HepG2 (cell line): Measurements from ENCODE around the gene SLC12A9. TPM values are rescaled to one million over a fixed set of nuclear protein-coding genes. Genes with fewer than 3 reads are reported as not detected.

Source experiments
- BRCA1 ChIP-seq: sonication (generic); formaldehyde crosslinking; IDR thresholded peaks from 2 replicates; pipeline ENCODE4 v1.4.0; 2020; ENCODE audit warnings: missing genetic modification reagents
- HNRNPH1 ChIP-seq: fragments of 200-400 bp; formaldehyde crosslinking; optimal IDR thresholded peaks from 2 replicates; pipeline ENCODE3; 2017; ENCODE audit warnings: mild to moderate bottlenecking, low read depth, low read length
- HOXD1 ChIP-seq: sonication (generic); formaldehyde crosslinking; IDR thresholded peaks from 2 replicates; pipeline ENCODE4 v1.5.0; 2020; ENCODE audit warnings: missing genetic modification reagents
- KDM5B ChIP-seq: sonication (generic); formaldehyde crosslinking; IDR thresholded peaks from 2 replicates; pipeline ENCODE4 v1.4.0; 2020; ENCODE audit warnings: missing genetic modification reagents, mild to moderate bottlenecking, borderline replicate concordance
- MIER3 ChIP-seq: IDR thresholded peaks from 2 replicates; pipeline ENCODE4 v1.6.1; 2016; ENCODE audit warnings: missing compliant biosample characterization, borderline replicate concordance
- PHF20 ChIP-seq: sonication (generic); formaldehyde crosslinking; IDR thresholded peaks from 2 replicates; pipeline ENCODE4 v1.5.0; 2020; ENCODE audit warnings: mild to moderate bottlenecking, missing genetic modification reagents
- REPIN1 ChIP-seq: sonication (generic); formaldehyde crosslinking; IDR thresholded peaks from 2 replicates; pipeline ENCODE4 v1.8.0; 2022; ENCODE audit warnings: missing genetic modification reagents, low read depth, mild to moderate bottlenecking, borderline replicate concordance
- SUZ12 ChIP-seq: fragments of 150-350 bp; IDR thresholded peaks from 2 replicates; pipeline ENCODE4 v1.6.1; 2014; ENCODE audit warnings: low read depth, low read length
- YEATS2 ChIP-seq: sonication (generic); formaldehyde crosslinking; IDR thresholded peaks from 2 replicates; pipeline ENCODE4 v1.4.0; 2020; ENCODE audit warnings: missing genetic modification reagents, borderline replicate concordance
- ZNF468 ChIP-seq: sonication (generic); formaldehyde crosslinking; IDR thresholded peaks from 2 replicates; pipeline ENCODE4 v1.8.0; 2022; ENCODE audit warnings: mild to moderate bottlenecking, moderate library complexity, missing genetic modification reagents
- ZNF570 ChIP-seq: sonication (generic); formaldehyde crosslinking; IDR thresholded peaks from 2 replicates; pipeline ENCODE4 v1.4.0; 2020; ENCODE audit warnings: mild to moderate bottlenecking, missing genetic modification reagents, borderline replicate concordance
- ZNF572 ChIP-seq: sonication (generic); formaldehyde crosslinking; IDR thresholded peaks from 2 replicates; pipeline ENCODE4 v1.5.1; 2020; ENCODE audit warnings: mild to moderate bottlenecking, missing genetic modification reagents
- ZNF598 ChIP-seq: sonication (generic); formaldehyde crosslinking; IDR thresholded peaks from 2 replicates; pipeline ENCODE4 v1.5.1; 2020; ENCODE audit warnings: mild to moderate bottlenecking, missing genetic modification reagents, borderline replicate concordance
- ZNF615 ChIP-seq: sonication (generic); formaldehyde crosslinking; IDR thresholded peaks from 2 replicates; pipeline ENCODE4 v1.5.0; 2020; ENCODE audit warnings: mild to moderate bottlenecking, missing genetic modification reagents, borderline replicate concordance
- ZSCAN21 ChIP-seq: sonication (generic); formaldehyde crosslinking; IDR thresholded peaks from 2 replicates; pipeline ENCODE4 v1.8.0; 2022; ENCODE audit warnings: mild to moderate bottlenecking, missing genetic modification reagents, moderate library complexity, borderline replicate concordance
- polyA plus RNA-seq, 8 experiments: library from polyadenylated mRNA; depleted of rRNA in 3 of 8; stranded (reverse) in 7 of 8; unstranded in 1 of 8; fragments of >200 nt; fragmentation: Illumina TruSeq in 4 of 8; extraction: Trizol in 4 of 8; gene quantifications; 2 replicates each; pipeline versions ENCODE4 v1.2.1 to v1.2.3, GENCODE V29; 2011 to 2016; ENCODE audit warnings: low read depth in 4 of 8, missing spikeins in 1 of 8, mixed read lengths in 1 of 8; ENCODE audit not compliant: insufficient read depth in 1 of 8
- total RNA-seq, 5 experiments: library from RNA; depleted of rRNA; stranded (reverse); fragments of >200 nt; fragmentation: Illumina TruSeq; extraction: Trizol; gene quantifications; 2 replicates each; pipeline ENCODE4 v1.2.3, GENCODE V29; 2016; ENCODE audit warnings: low read depth in 1 of 5
- TF ChIP-seq, protein P1 (sequence below): sonication (generic); formaldehyde crosslinking; IDR thresholded peaks from 2 replicates; pipeline ENCODE4 v1.8.0; 2022; ENCODE audit warnings: mild to moderate bottlenecking, missing genetic modification reagents, borderline replicate concordance
- TF ChIP-seq, protein P2 (sequence below): sonication (generic); formaldehyde crosslinking; IDR thresholded peaks from 2 replicates; pipeline ENCODE4 v1.4.0; 2020; ENCODE audit warnings: missing genetic modification reagents
- TF ChIP-seq, protein P3 (sequence below): sonication (generic); formaldehyde crosslinking; IDR thresholded peaks from 2 replicates; pipeline ENCODE4 v1.8.1; 2023; ENCODE audit warnings: mild to moderate bottlenecking, moderate library complexity, missing genetic modification reagents
- TF ChIP-seq, protein P4 (sequence below): sonication (generic); formaldehyde crosslinking; IDR thresholded peaks from 2 replicates; pipeline ENCODE4 v1.4.0; 2020; ENCODE audit warnings: low read depth, missing genetic modification reagents
- TF ChIP-seq, protein P5 (sequence below): IDR thresholded peaks from 2 replicates; pipeline ENCODE4 v1.6.1; 2016; ENCODE audit warnings: mild to moderate bottlenecking, missing biosample characterization, missing genetic modification reagents

Gene SLC12A9
- total and polyA plus RNA-seq, 2 of the 13 experiments (the other 11 are each of a cell fraction or from before 2014, with no cell fraction given): 8.7 to 16.6 TPM

DNA sequence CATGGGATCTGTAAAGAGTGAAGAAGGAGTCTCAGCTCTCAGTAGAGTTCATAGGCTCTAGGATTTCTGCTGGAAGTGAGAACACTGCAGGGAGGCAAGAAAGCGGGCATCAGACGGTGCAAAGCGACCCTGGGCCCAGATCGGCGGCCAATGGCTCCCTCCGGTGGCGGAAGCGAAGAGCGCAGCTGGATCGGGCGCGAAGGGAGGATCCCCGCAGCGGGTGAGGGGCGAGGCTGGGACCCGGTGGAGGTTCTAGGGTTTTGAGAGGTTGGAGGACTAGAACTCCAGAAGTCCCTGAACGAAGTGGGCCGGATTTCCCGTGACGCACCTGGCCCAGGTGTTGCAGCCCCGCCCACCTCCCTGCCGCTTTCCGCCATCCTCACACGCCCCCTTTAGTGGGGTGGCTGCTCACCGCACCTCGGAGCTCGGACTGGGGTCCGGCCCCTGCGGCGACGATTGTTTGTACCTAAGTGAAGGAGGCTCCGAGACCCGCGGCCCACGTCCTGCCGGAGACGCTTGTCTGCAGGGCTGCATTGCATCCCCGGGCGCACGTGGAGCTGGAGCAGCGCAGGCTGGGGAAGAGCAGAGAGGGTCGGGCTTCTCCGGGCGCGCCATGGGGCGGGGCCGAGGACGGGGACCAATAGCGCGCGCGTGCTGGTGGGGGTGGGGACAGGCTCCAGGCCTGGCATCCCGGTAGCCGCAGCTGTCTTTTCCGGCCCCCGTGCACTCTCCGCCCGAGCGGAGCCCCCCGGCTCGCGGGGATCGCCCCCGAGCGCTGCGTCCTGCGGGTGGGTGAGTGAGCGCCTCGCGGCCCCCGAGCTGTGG, at the start of gene SLC12A9 (continued):
- TF ChIP-seq ZNF615: no peak
- TF ChIP-seq PHF20 (CRISPR knock-in tag): peak; percentile 66
- TF ChIP-seq HOXD1 (CRISPR knock-in tag): no peak; the same call in 1 of the 2 replicates
- TF ChIP-seq SUZ12: no peak
- TF ChIP-seq, protein P1, sequence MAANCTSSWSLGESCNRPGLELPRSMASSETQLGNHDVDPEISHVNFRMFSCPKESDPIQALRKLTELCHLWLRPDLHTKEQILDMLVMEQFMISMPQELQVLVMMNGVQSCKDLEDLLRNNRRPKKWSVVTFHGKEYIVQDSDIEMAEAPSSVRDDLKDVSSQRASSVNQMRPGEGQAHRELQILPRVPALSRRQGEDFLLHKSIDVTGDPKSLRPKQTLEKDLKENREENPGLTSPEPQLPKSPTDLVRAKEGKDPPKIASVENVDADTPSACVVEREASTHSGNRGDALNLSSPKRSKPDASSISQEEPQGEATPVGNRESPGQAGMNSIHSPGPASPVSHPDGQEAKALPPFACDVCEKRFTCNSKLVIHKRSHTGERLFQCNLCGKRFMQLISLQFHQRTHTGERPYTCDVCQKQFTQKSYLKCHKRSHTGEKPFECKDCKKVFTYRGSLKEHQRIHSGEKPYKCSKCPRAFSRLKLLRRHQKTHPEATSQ (CRISPR knock-in tag): no peak
- TF ChIP-seq, protein P2, sequence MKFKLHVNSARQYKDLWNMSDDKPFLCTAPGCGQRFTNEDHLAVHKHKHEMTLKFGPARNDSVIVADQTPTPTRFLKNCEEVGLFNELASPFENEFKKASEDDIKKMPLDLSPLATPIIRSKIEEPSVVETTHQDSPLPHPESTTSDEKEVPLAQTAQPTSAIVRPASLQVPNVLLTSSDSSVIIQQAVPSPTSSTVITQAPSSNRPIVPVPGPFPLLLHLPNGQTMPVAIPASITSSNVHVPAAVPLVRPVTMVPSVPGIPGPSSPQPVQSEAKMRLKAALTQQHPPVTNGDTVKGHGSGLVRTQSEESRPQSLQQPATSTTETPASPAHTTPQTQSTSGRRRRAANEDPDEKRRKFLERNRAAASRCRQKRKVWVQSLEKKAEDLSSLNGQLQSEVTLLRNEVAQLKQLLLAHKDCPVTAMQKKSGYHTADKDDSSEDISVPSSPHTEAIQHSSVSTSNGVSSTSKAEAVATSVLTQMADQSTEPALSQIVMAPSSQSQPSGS (CRISPR knock-in tag): no peak
- TF ChIP-seq KDM5B (CRISPR knock-in tag): peak; percentile 65; the same call in 1 of the 2 replicates
- 0 out of 2 replicates have a peak, but pooled peaks have one; percentile 48 for TF ChIP-seq ZNF468 (CRISPR knock-in tag)
- TF ChIP-seq, protein P3, sequence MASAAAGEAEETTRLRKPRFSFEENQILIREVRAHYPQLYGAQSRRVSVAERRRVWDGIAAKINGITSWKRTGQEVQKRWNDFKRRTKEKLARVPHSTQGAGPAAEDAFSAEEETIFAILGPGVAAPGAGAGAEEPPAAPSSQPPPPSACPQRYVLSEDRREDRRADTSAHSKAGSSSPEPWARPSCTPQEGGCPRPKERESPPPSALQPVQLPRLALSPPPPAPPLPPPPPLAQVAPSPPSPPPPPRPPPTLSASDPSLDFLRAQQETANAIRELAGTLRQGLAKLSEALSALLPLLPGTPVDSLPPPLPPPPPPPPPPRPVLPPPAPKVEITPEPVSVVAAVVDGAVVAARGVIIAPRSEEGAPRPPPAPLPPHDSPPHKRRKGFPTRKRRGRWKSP (CRISPR knock-in tag): peak; percentile 65; the same call in 1 of the 2 replicates
- TF ChIP-seq, protein P4, sequence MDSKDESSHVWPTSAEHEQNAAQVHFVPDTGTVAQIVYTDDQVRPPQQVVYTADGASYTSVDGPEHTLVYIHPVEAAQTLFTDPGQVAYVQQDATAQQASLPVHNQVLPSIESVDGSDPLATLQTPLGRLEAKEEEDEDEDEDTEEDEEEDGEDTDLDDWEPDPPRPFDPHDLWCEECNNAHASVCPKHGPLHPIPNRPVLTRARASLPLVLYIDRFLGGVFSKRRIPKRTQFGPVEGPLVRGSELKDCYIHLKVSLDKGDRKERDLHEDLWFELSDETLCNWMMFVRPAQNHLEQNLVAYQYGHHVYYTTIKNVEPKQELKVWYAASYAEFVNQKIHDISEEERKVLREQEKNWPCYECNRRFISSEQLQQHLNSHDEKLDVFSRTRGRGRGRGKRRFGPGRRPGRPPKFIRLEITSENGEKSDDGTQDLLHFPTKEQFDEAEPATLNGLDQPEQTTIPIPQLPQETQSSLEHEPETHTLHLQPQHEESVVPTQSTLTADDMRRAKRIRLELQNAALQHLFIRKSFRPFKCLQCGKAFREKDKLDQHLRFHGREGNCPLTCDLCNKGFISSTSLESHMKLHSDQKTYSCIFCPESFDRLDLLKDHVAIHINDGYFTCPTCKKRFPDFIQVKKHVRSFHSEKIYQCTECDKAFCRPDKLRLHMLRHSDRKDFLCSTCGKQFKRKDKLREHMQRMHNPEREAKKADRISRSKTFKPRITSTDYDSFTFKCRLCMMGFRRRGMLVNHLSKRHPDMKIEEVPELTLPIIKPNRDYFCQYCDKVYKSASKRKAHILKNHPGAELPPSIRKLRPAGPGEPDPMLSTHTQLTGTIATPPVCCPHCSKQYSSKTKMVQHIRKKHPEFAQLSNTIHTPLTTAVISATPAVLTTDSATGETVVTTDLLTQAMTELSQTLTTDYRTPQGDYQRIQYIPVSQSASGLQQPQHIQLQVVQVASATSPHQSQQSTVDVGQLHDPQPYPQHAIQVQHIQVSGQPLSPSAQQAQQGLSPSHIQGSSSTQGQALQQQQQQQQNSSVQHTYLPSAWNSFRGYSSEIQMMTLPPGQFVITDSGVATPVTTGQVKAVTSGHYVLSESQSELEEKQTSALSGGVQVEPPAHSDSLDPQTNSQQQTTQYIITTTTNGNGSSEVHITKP (CRISPR knock-in tag): peak; percentile 52; the same call in 1 of the 2 replicates
- no peak; the same call in 1 of the 2 replicates for TF ChIP-seq MIER3 (CRISPR knock-in tag)
- TF ChIP-seq, protein P5, sequence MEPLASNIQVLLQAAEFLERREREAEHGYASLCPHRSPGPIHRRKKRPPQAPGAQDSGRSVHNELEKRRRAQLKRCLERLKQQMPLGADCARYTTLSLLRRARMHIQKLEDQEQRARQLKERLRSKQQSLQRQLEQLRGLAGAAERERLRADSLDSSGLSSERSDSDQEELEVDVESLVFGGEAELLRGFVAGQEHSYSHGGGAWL: peak; percentile 92
- peak; percentile 26; the same call in 1 of the 2 replicates for TF ChIP-seq YEATS2 (CRISPR knock-in tag)
- TF ChIP-seq ZNF570: 0 out of 2 replicates have a peak, but pooled peaks have one; percentile 42
- TF ChIP-seq REPIN1: peak; percentile 66; the same call in 1 of the 2 replicates
- TF ChIP-seq ZSCAN21 (CRISPR knock-in tag): peak; percentile 6; the same call in 1 of the 2 replicates
- TF ChIP-seq BRCA1 (CRISPR knock-in tag): peak; percentile 56; the same call in 1 of the 2 replicates
- TF ChIP-seq HNRNPH1: no peak
- peak; percentile 87; the same call in 1 of the 2 replicates for TF ChIP-seq ZNF572 (CRISPR knock-in tag)
- no peak; the same call in 1 of the 2 replicates for TF ChIP-seq ZNF598 (CRISPR knock-in tag)
